Mesendoderm (in vitro differentiated cells): ENCODE results near the gene XKR3.
A peak's percentile ranks its signal among the peaks of the same experiment; 100 is the strongest.

ENCODE experiments used
- DNase-seq: peaks from one replicate; pipeline ENCODE4 v3.0.0; 2013
- H2AK5ac ChIP-seq: 2 replicates; pipeline ENCODE4 v1.6.1; 2013; ENCODE audit warnings: low read length, inconsistent platforms
- H2BK120ac ChIP-seq: 2 replicates; pipeline ENCODE4 v1.6.1; 2013; ENCODE audit warnings: low read depth, mild to moderate bottlenecking, low read length, moderate library complexity, mixed read lengths
- H2BK15ac ChIP-seq: replicated peaks from 2 replicates; pipeline ENCODE4 v1.6.1; 2013; ENCODE audit warnings: low read depth, mild to moderate bottlenecking, moderate library complexity
- H2BK5ac ChIP-seq: 2 replicates; pipeline ENCODE4 v1.6.1; 2013; ENCODE audit warnings: low read length, inconsistent platforms
- H3K18ac ChIP-seq: 2 replicates; pipeline ENCODE4 v1.6.1; 2013; ENCODE audit warnings: mild to moderate bottlenecking, low read length, mixed read lengths
- H3K23ac ChIP-seq: one replicate; pipeline ENCODE4 v1.6.1; 2013; ENCODE audit warnings: low read length
- H3K27ac ChIP-seq: 2 replicates; pipeline ENCODE4 v1.5.1; 2013; ENCODE audit warnings: low read depth, mild to moderate bottlenecking, inconsistent platforms, low read length, moderate library complexity
- H3K27me3 ChIP-seq: 2 replicates; pipeline ENCODE4 v1.6.1; 2013; ENCODE audit warnings: low read length, control low read depth, mild to moderate bottlenecking, inconsistent platforms; ENCODE audit not compliant: insufficient read depth, poor library complexity
- H3K36me3 ChIP-seq: 2 replicates; pipeline ENCODE4 v1.6.1; 2013; ENCODE audit warnings: low read length, inconsistent platforms; ENCODE audit not compliant: control insufficient read depth, insufficient read depth
- H3K4ac ChIP-seq: one replicate; pipeline ENCODE4 v1.6.1; 2013; ENCODE audit warnings: low read depth, mild to moderate bottlenecking, low read length, moderate library complexity
- H3K4me1 ChIP-seq: 2 replicates; pipeline ENCODE4 v1.6.1; 2013; ENCODE audit warnings: low read depth, low read length, inconsistent platforms; ENCODE audit not compliant: control insufficient read depth
- H3K4me2 ChIP-seq: 2 replicates; pipeline ENCODE4 v1.6.1; 2013; ENCODE audit warnings: low read length
- H3K4me3 ChIP-seq: 2 replicates; pipeline ENCODE4 v1.5.1; 2013; ENCODE audit warnings: mild to moderate bottlenecking, low read length
- H3K56ac ChIP-seq: one replicate; pipeline ENCODE4 v1.6.1; 2013; ENCODE audit warnings: low read length
- H3K79me1 ChIP-seq: 2 replicates; pipeline ENCODE4 v1.6.1; 2013; ENCODE audit warnings: low read length, inconsistent platforms
- H3K79me2 ChIP-seq: 2 replicates; pipeline ENCODE4 v1.6.1; 2013; ENCODE audit warnings: mild to moderate bottlenecking, low read length; ENCODE audit not compliant: control insufficient read depth, insufficient read depth
- H3K9ac ChIP-seq: 2 replicates; pipeline ENCODE4 v1.6.1; 2013; ENCODE audit warnings: low read length, inconsistent platforms
- H4K5ac ChIP-seq: one replicate; pipeline ENCODE4 v1.6.1; 2013; ENCODE audit warnings: low read length
- H4K8ac ChIP-seq: one replicate; pipeline ENCODE4 v1.6.1; 2013; ENCODE audit warnings: low read depth, mild to moderate bottlenecking, control low read depth, low read length, moderate library complexity
- WGBS: extraction: QIAGEN DNeasy Blood & Tissue Kit; methylation state at CpG from one replicate; pipeline ENCODE4 v1.1.7; 2013; ENCODE audit warnings: low lambda C conversion rate, missing lambda C conversion rate; ENCODE audit not compliant: insufficient coverage; ENCODE audit errors: extremely low coverage; 5-methylcytosine and 5-hydroxymethylcytosine counted together

The XKR3 gene

GRCh38 chr22:16793831-16794230 is 31.4 kb downstream of the XKR3 start:
- H3K4me3 ChIP-seq = no peak overlapping the region
- no peak for DNase-seq
- H3K79me1 ChIP-seq = no peaks in the 10 kb centered on the region
- H2BK5ac ChIP-seq = no peak overlapping the region
- no peaks in the 10 kb centered on the region for H3K27me3 ChIP-seq
- no peak overlapping the region for H2AK5ac ChIP-seq
- H3K56ac ChIP-seq = no peak overlapping the region
- no peak overlapping the region for H3K23ac ChIP-seq
- no peak overlapping the region for H3K4me2 ChIP-seq
- no peak overlapping the region for H3K18ac ChIP-seq
- no peaks in the 10 kb centered on the region for H3K79me2 ChIP-seq
- H4K8ac ChIP-seq = no peak overlapping the region
- no peak overlapping the region for H2BK15ac ChIP-seq
- peaks cover 2% of the 10 kb centered on the region for H3K4me1 ChIP-seq
- H4K5ac ChIP-seq = no peak overlapping the region
- H3K9ac ChIP-seq = no peak overlapping the region
- H3K36me3 ChIP-seq = no peaks in the 10 kb centered on the region
- no CpG with 5 or more reads among the region's 1 CpG for WGBS
- no peak overlapping the region for H3K27ac ChIP-seq
- H3K4ac ChIP-seq = no peak overlapping the region
- no peak overlapping the region for H2BK120ac ChIP-seq

GRCh38 chr22:16789860-16790493 is 35.2 kb downstream of the XKR3 start:
- WGBS = no CpG with 5 or more reads among the region's 4 CpGs
- no peak overlapping the region for H3K9ac ChIP-seq
- H4K5ac ChIP-seq = no peak overlapping the region
- no peak overlapping the region for H2BK5ac ChIP-seq
- no peak overlapping the region for H3K4me3 ChIP-seq
- H3K79me2 ChIP-seq = no peaks in the 10 kb centered on the region
- no peak overlapping the region for H3K23ac ChIP-seq
- no peak overlapping the region for H2AK5ac ChIP-seq
- no peak overlapping the region for H3K27ac ChIP-seq
- no peak overlapping the region for H4K8ac ChIP-seq
- no peak overlapping the region for H3K4ac ChIP-seq
- H3K56ac ChIP-seq = no peak overlapping the region
- no peak overlapping the region for H3K4me2 ChIP-seq
- no peak overlapping the region for H2BK15ac ChIP-seq
- DNase-seq = no peak
- H3K27me3 ChIP-seq = no peaks in the 10 kb centered on the region
- H3K4me1 ChIP-seq = peaks cover 2% of the 10 kb centered on the region
- H3K36me3 ChIP-seq = no peaks in the 10 kb centered on the region
- H3K79me1 ChIP-seq = no peaks in the 10 kb centered on the region
- no peak overlapping the region for H3K18ac ChIP-seq
- H2BK120ac ChIP-seq = no peak overlapping the region

- DNase-seq = peak; percentile 48
- no peaks in the 10 kb centered on the region for H3K79me2 ChIP-seq
- no peak overlapping the region for H3K4me3 ChIP-seq
- no peak overlapping the region for H4K5ac ChIP-seq
- H3K4ac ChIP-seq = no peak overlapping the region
- H3K36me3 ChIP-seq = no peaks in the 10 kb centered on the region
- H2BK120ac ChIP-seq = no peak overlapping the region
- no peak overlapping the region for H3K9ac ChIP-seq
- no peak overlapping the region for H3K23ac ChIP-seq
- H3K4me2 ChIP-seq = no peak overlapping the region
- no peak overlapping the region for H3K18ac ChIP-seq
- no peak overlapping the region for H2BK15ac ChIP-seq
- no peak overlapping the region for H3K27ac ChIP-seq
- no peak overlapping the region for H4K8ac ChIP-seq
- H2BK5ac ChIP-seq = no peak overlapping the region
- no peak overlapping the region for H2AK5ac ChIP-seq
- H3K79me1 ChIP-seq = no peaks in the 10 kb centered on the region
- WGBS = no CpG with 5 or more reads among the region's 8 CpGs
- H3K56ac ChIP-seq = no peak overlapping the region
- H3K4me1 ChIP-seq = no peaks in the 10 kb centered on the region
- H3K27me3 ChIP-seq = no peaks in the 10 kb centered on the region
These were observed 41.3 kb downstream of the XKR3 start for GRCh38 chr22:16783930-16784354.

DNA sequence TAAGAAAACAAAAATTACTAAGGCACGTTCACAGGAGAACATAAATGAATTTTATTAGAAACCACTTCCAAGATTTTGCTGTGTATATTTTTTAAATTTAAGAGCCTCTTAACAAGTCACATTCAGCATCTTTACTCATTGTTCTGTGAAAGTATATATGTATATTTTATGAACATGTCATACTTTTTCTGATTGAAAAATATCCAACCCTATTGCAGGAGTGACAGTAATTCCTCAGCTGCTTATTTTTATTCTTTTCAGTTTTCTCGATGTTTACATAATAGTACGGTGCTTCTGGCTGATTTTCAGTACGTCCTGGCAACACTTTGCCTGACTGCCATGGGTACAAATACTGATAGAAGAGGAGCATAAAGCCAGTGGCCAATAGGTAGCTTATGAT is 41.8 kb downstream of the XKR3 start:
- Histone ChIP-seq H3K4me2 (no peak overlapping the region), H3K79me1 (no peaks in the 10 kb centered on the region), H3K9ac (no peak overlapping the region), H3K4ac (no peak overlapping the region), H3K4me3 (no peak overlapping the region), H3K79me2 (no peaks in the 10 kb centered on the region), H4K5ac (no peak overlapping the region), H3K18ac (no peak overlapping the region), H2AK5ac (no peak overlapping the region), H4K8ac (no peak overlapping the region), H3K23ac (no peak overlapping the region), H2BK120ac (no peak overlapping the region), H3K36me3 (no peaks in the 10 kb centered on the region), H2BK15ac (no peak overlapping the region), H3K27ac (no peak overlapping the region), H3K4me1 (no peaks in the 10 kb centered on the region), H3K27me3 (no peaks in the 10 kb centered on the region), H3K56ac (no peak overlapping the region), H2BK5ac (no peak overlapping the region)
- no peak for DNase-seq
- WGBS = 100% methylated on average over 1 of the region's 4 CpGs

DNA sequence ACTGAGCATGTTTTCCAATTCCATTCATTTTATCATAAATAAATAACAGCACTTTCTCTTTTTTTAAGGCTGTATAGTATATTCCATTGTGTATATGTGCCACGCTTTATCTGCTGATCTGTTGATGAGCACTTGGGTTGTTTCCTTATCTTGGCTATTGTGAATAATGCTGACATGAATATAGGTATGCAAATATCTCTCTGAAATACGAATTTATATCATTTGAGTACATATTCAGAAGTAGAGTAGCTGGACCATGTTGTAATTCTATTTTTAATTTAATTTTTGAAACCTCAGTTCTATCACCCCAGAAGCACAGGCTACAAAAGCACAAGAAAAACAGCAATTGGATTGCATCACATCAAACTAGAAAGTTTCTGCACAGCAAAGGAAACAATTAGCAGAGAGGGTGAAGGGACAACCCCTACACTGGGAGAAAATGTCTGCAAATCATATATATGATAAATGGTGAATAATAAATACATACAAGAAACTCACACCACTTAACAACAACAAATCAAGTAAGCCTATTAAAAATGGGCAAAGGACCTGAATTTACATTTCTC is 43.4 kb downstream of the XKR3 start:
- no peaks in the 10 kb centered on the region for H3K36me3 ChIP-seq
- H3K4ac ChIP-seq = no peak overlapping the region
- no peak overlapping the region for H4K5ac ChIP-seq
- no peak overlapping the region for H3K56ac ChIP-seq
- WGBS = no CpG with 5 or more reads among the region's 2 CpGs
- no peaks in the 10 kb centered on the region for H3K4me1 ChIP-seq
- no peak for DNase-seq
- no peak overlapping the region for H3K9ac ChIP-seq
- no peak overlapping the region for H3K4me2 ChIP-seq
- H3K23ac ChIP-seq = no peak overlapping the region
- H4K8ac ChIP-seq = no peak overlapping the region
- H3K27ac ChIP-seq = no peak overlapping the region
- no peak overlapping the region for H2BK15ac ChIP-seq
- no peak overlapping the region for H3K4me3 ChIP-seq
- no peak overlapping the region for H2AK5ac ChIP-seq
- H3K27me3 ChIP-seq = no peaks in the 10 kb centered on the region
- H3K79me2 ChIP-seq = no peaks in the 10 kb centered on the region
- no peak overlapping the region for H2BK120ac ChIP-seq
- H3K79me1 ChIP-seq = no peaks in the 10 kb centered on the region
- no peak overlapping the region for H3K18ac ChIP-seq
- no peak overlapping the region for H2BK5ac ChIP-seq
